ENCODE results near the gene POLRMT.

Gene POLRMT

GRCh38 chr19:661427-662196, 28.3 kb upstream of the POLRMT start:
- no peak for DNase-seq (ENCODE audit: extremely low read depth, low read depth)
- no peak for TF ChIP-seq CTCF (IDR thresholded peaks at IDR 0.05; ENCODE audit: low read depth, low read length)

- no peak for DNase-seq (ENCODE audit: extremely low read depth, low read depth)
- no peak for TF ChIP-seq CTCF (IDR thresholded peaks at IDR 0.05; ENCODE audit: low read depth, low read length)
Measured at GRCh38 chr19:660793-661426, 27.6 kb upstream of the POLRMT start.

GRCh38 chr19:658916-659839, 25.8 kb upstream of the POLRMT start:
- TF ChIP-seq CTCF (IDR thresholded peaks at IDR 0.05; ENCODE audit: low read depth, low read length): no peak
- no peak for DNase-seq (ENCODE audit: extremely low read depth, low read depth)

- no peak for DNase-seq (ENCODE audit: extremely low read depth, low read depth)
- TF ChIP-seq CTCF (IDR thresholded peaks at IDR 0.05; ENCODE audit: low read depth, low read length): no peak
Measured at GRCh38 chr19:658059-658839, 24.9 kb upstream of the POLRMT start.

DNA sequence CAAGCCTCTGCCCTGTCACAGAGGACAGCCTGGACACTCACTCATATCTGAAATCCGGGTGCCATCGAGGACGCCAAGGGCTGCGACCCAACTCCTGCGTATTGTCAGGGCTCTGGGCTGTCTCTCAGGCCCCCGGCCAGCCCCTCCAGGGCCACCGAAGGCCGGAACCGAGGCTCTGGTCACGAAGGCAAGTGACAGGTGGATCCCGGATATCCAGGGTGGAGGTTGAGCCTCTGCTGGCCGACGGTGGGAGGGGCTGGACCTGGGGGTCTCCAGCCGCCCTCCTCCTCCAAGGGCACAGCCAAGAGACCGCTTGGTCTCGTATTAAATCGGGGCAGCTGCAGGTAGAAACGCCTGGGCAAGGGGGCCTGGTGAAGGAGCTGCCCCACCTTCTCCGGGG, 24.3 kb upstream of the POLRMT start:
- no peak for DNase-seq (ENCODE audit: extremely low read depth, low read depth)
- TF ChIP-seq CTCF (IDR thresholded peaks at IDR 0.05; ENCODE audit: low read depth, low read length): no peak

DNA sequence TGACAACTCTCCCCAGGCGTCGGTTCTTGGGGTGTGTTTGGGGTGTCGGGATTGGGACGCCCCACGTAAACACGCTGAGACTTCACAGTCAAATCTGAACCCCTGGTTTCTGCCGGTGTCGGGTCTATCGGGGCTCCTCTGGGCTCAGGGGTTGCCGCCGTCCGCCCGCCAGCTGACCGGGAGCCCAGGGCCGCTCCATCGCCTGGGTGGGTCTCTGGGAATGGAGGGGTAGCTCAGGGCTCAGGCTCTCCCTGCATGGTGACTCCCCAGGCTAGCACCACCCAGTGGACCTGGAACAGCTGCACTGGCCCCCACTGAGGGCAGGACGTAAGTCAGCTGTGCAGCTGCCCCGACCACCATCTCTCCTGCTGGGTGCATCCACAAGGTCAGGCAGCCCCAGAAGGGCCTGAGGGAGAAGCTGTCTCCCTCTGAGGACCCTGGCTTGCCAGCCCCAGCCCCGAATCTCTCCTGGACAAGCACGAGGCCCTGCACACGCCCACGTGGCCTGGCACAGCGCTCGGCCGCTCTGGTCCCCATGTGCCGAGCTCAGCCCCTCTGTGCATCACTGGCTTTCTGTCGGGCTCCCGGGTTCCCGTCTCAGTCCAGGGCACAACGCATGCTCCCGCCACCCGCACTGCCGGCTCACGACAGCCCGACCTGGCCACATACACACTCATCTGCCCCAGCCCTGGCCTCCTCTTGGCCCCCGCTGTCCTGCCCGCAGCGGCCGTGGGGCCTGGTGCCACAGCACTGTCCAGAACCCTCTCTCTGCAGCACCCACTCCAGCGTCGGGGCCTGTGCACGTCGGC, 23.6 kb upstream of the POLRMT start:
- DNase-seq (ENCODE audit: extremely low read depth, low read depth): no peak
- TF ChIP-seq CTCF (IDR thresholded peaks at IDR 0.05; ENCODE audit: low read depth, low read length): no peak

Data from AG09319 (cell line).